ENCODE results near the gene MROH9.

Gene MROH9

GRCh38 chr1:170978371-170978910, 43.1 kb downstream of the MROH9 start:
- Histone ChIP-seq H3K27me3 (replicated peaks; ENCODE audit: control insufficient read depth, insufficient read depth, low read length) (no peaks in the 10 kb centered on the region), H3K4me3 (replicated peaks; ENCODE audit: low read depth, low read length) (no peak overlapping the region), H3K36me3 (ENCODE audit: control insufficient read depth, insufficient read depth, low read length) (no peaks in the 10 kb centered on the region)
- no peak for DNase-seq (ENCODE audit: extremely low read depth, insufficient read length)
- TF ChIP-seq, protein P1, sequence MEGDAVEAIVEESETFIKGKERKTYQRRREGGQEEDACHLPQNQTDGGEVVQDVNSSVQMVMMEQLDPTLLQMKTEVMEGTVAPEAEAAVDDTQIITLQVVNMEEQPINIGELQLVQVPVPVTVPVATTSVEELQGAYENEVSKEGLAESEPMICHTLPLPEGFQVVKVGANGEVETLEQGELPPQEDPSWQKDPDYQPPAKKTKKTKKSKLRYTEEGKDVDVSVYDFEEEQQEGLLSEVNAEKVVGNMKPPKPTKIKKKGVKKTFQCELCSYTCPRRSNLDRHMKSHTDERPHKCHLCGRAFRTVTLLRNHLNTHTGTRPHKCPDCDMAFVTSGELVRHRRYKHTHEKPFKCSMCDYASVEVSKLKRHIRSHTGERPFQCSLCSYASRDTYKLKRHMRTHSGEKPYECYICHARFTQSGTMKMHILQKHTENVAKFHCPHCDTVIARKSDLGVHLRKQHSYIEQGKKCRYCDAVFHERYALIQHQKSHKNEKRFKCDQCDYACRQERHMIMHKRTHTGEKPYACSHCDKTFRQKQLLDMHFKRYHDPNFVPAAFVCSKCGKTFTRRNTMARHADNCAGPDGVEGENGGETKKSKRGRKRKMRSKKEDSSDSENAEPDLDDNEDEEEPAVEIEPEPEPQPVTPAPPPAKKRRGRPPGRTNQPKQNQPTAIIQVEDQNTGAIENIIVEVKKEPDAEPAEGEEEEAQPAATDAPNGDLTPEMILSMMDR (IDR thresholded peaks at IDR 0.05; ENCODE audit: insufficient read depth, low read length, poor library complexity, severe bottlenecking) = no peak

- TF ChIP-seq, protein P1 (IDR thresholded peaks at IDR 0.05; ENCODE audit: insufficient read depth, low read length, poor library complexity, severe bottlenecking) = no peak
- no peaks in the 10 kb centered on the region for H3K27me3 ChIP-seq (replicated peaks; ENCODE audit: control insufficient read depth, insufficient read depth, low read length)
- no peak for DNase-seq (ENCODE audit: extremely low read depth, insufficient read length)
- no peak overlapping the region for H3K4me3 ChIP-seq (replicated peaks; ENCODE audit: low read depth, low read length)
- H3K36me3 ChIP-seq (ENCODE audit: control insufficient read depth, insufficient read depth, low read length) = no peaks in the 10 kb centered on the region
Measured at GRCh38 chr1:170985406-170985805, 50.1 kb downstream of the MROH9 start.

DNA sequence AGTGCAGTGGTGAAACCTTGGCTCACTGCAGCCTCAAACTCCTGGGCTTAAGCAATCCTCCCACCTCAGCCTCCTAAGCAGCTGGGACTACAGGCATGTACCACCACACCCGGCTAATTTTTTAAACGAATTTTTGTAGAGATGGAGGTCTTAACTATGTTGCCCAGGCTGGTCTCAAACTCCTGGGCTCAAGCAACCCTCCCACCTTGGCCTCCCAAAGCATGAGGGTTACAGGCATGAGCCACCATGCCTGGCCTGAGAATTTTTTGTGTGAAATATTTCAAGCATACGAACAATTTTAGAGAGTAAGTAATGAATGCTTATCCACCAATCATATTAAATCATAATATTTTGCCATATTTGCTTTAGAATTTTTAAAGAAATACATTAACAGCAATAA, 51.6 kb downstream of the MROH9 start:
- no peaks in the 10 kb centered on the region for H3K36me3 ChIP-seq (ENCODE audit: control insufficient read depth, insufficient read depth, low read length)
- DNase-seq (ENCODE audit: extremely low read depth, insufficient read length) = no peak
- no peak overlapping the region for H3K4me3 ChIP-seq (replicated peaks; ENCODE audit: low read depth, low read length)
- TF ChIP-seq, protein P1 (IDR thresholded peaks at IDR 0.05; ENCODE audit: insufficient read depth, low read length, poor library complexity, severe bottlenecking) = no peak
- no peaks in the 10 kb centered on the region; the same call in 1 of the 2 replicates for H3K27me3 ChIP-seq (replicated peaks; ENCODE audit: control insufficient read depth, insufficient read depth, low read length)

DNA sequence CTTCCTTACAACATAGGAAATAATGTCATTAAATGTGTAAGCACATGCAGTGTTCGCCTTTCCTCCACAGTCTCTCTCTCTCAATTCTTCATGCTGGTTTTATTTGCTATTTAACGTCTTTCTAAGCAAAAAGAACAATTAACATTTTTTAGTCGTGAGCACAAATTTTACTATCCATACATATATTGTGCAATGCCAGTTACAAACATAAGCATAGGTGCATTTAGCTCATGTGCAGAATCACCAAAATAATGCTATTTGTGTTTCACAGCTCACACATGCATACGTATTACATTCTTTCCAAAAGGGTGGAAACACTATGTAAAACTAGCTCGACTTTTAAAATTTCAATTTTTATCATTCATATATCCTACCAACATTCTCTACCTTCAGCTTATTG, 52.1 kb downstream of the MROH9 start:
- H3K27me3 ChIP-seq (replicated peaks; ENCODE audit: control insufficient read depth, insufficient read depth, low read length) = no peaks in the 10 kb centered on the region; the same call in 1 of the 2 replicates
- DNase-seq (ENCODE audit: extremely low read depth, insufficient read length) = no peak
- no peak overlapping the region for H3K4me3 ChIP-seq (replicated peaks; ENCODE audit: low read depth, low read length)
- no peaks in the 10 kb centered on the region for H3K36me3 ChIP-seq (ENCODE audit: control insufficient read depth, insufficient read depth, low read length)
- TF ChIP-seq, protein P1 (IDR thresholded peaks at IDR 0.05; ENCODE audit: insufficient read depth, low read length, poor library complexity, severe bottlenecking) = no peak

GRCh38 chr1:170993151-170993550, 57.8 kb downstream of the MROH9 start:
- no peak for DNase-seq (ENCODE audit: extremely low read depth, insufficient read length)
- TF ChIP-seq, protein P1 (IDR thresholded peaks at IDR 0.05; ENCODE audit: insufficient read depth, low read length, poor library complexity, severe bottlenecking) = no peak
- Histone ChIP-seq H3K27me3 (replicated peaks; ENCODE audit: control insufficient read depth, insufficient read depth, low read length) (no peaks in the 10 kb centered on the region; the same call in 1 of the 2 replicates), H3K4me3 (replicated peaks; ENCODE audit: low read depth, low read length) (no peak overlapping the region), H3K36me3 (ENCODE audit: control insufficient read depth, insufficient read depth, low read length) (no peaks in the 10 kb centered on the region)

- TF ChIP-seq, protein P1 (IDR thresholded peaks at IDR 0.05; ENCODE audit: insufficient read depth, low read length, poor library complexity, severe bottlenecking) = no peak
- H3K27me3 ChIP-seq (replicated peaks; ENCODE audit: control insufficient read depth, insufficient read depth, low read length) = no peaks in the 10 kb centered on the region; the same call in 1 of the 2 replicates
- DNase-seq (ENCODE audit: extremely low read depth, insufficient read length) = no peak
- H3K36me3 ChIP-seq (ENCODE audit: control insufficient read depth, insufficient read depth, low read length) = no peaks in the 10 kb centered on the region
- no peak overlapping the region for H3K4me3 ChIP-seq (replicated peaks; ENCODE audit: low read depth, low read length)
Measured at GRCh38 chr1:170993717-170994116, 58.4 kb downstream of the MROH9 start.
